Lower leg skin (tissue), 4 donors: ENCODE results near the gene SFXN1. TPM values are rescaled to one million over a fixed set of nuclear protein-coding genes. Genes with fewer than 3 reads are reported as not detected.

Experiments used
- DNase-seq, 2 donors: peaks; one replicate each; pipeline ENCODE4 v3.0.0-alpha.2; 2019; ENCODE audit warnings: low spot score in 2 of 2
- H3K4me3 ChIP-seq: fragments of 200-600 bp; sonication (generic); 2 replicates; pipeline ENCODE4 v1.5.1; 2017; ENCODE audit warnings: mild to moderate bottlenecking, low read depth; ENCODE audit not compliant: poor library complexity, severe bottlenecking
- POLR2A ChIP-seq, 2 donors: fragments of 450-650 bp; IDR thresholded peaks; one replicate each; pipeline ENCODE4 v1.6.1; 2016 to 2017; ENCODE audit warnings: antibody characterized with exemption in 2 of 2, mild to moderate bottlenecking in 1 of 2, moderate library complexity in 1 of 2
- WGBS, 2 donors: methylation state at CpG; one replicate each; pipeline ENCODE4 v1.1.5; 2018; 5-methylcytosine and 5-hydroxymethylcytosine counted together
- intact Hi-C: fragments of 100-400 bp; cut with DNase I; formaldehyde crosslinking; loops from one replicate; pipeline ENCODE4 v1.15.0; 2023; ENCODE audit warnings: low total_unique reads
- total RNA-seq, 4 donors: library from RNA; depleted of rRNA; stranded (reverse); fragments of >200 nt; gene quantifications; one replicate each; pipeline ENCODE4 v1.1.0, GENCODE V29; 2016
- TF ChIP-seq, protein P1 (sequence below), 3 donors: fragments of 450-650 bp; IDR thresholded peaks; one replicate each; pipeline ENCODE4 v1.5.1; 2016; ENCODE audit warnings: antibody characterized with exemption in 3 of 3, mild to moderate bottlenecking in 3 of 3, moderate library complexity in 2 of 3

The SFXN1 gene
- total RNA-seq, 4 donors from 2014 or later, result 15.0 to 35.8 (median 16.6) TPM

DNA sequence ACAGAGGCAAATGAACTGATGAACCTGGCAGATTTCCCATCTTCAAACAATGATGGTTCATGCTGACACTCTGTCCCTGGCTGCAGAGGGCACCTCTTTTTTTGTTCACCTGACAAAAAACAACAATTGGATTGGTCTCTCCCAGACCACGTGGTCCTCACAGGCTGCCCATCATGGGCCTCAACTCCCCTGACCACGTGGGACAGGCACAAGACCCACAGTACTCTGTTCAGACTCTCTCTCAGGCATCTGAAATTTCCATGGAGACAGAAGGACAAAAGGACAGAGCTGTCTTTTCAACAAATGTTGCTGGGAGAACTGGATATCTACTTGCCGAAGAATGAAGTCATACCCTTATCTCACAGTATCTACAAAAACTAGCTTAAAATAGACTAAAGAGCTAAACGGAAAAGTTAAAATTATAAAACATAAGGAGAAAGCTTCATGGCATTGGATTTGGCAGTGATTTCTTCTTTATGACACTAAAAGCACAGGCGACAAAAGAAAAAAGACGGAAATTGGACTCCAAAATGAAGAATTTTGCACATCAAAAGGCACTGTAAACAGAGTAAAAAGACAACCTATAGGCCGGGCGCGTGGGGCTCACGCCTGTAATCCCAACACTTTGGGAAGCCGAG, 22.1 kb upstream of the SFXN1 start:
- no peak overlapping the region for H3K4me3 ChIP-seq
- TF ChIP-seq, protein P1, sequence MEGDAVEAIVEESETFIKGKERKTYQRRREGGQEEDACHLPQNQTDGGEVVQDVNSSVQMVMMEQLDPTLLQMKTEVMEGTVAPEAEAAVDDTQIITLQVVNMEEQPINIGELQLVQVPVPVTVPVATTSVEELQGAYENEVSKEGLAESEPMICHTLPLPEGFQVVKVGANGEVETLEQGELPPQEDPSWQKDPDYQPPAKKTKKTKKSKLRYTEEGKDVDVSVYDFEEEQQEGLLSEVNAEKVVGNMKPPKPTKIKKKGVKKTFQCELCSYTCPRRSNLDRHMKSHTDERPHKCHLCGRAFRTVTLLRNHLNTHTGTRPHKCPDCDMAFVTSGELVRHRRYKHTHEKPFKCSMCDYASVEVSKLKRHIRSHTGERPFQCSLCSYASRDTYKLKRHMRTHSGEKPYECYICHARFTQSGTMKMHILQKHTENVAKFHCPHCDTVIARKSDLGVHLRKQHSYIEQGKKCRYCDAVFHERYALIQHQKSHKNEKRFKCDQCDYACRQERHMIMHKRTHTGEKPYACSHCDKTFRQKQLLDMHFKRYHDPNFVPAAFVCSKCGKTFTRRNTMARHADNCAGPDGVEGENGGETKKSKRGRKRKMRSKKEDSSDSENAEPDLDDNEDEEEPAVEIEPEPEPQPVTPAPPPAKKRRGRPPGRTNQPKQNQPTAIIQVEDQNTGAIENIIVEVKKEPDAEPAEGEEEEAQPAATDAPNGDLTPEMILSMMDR (IDR thresholded peaks at IDR 0.05), result no peak
- TF ChIP-seq POLR2A (IDR thresholded peaks at IDR 0.05), result no peak
- DNase-seq, result no peak
- intact Hi-C loops, result no loop called here
- WGBS, 2 donors, result 82 to 83% methylated on average over 11 of the region's 11 CpGs

DNA sequence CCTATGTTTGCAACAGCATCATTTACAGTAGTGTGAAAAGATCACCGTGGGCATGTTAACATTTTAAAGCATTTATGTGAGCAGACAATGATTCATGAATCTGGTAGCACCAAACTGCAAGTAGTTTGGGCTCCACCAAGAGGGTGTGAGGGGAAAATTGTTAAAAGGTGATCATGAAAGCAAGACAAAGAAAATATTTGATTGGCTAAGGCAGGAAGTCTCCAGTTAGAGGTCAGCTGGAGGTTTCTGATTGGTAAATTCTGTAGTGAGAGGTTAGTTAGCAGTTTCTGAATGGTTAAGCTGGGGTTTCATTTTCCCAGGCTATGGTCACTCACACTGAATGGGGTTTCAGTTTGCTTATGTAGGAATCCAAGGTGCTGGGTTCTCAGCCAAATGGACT, 20.9 kb upstream of the SFXN1 start:
- TF ChIP-seq, protein P1 (IDR thresholded peaks at IDR 0.05), result no peak
- no peak for TF ChIP-seq POLR2A (IDR thresholded peaks at IDR 0.05)
- H3K4me3 ChIP-seq, result no peak overlapping the region
- WGBS, 2 donors, result 49 to 51% methylated on average over 1 of the region's 1 CpG
- intact Hi-C loops, result no loop called here
- no peak for DNase-seq

DNA sequence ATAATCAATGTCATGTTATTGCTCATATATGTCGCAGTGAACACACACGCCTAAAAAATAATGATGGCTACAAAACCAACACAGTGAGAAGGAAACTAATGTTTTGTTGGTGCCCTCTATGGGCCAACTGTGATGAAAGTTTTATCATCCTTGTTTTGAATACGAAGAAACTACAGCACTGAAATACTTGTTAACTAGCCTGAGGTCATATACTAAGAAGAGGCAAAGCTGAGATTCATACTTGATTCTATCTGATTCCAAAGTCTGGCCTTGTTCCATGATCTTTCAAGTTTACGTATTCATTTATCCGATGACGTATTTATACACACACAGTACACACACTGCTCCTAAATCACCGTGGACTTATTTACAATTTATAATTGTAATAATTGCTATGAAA, 18.2 kb upstream of the SFXN1 start:
- no peak for TF ChIP-seq POLR2A (IDR thresholded peaks at IDR 0.05)
- TF ChIP-seq, protein P1 (IDR thresholded peaks at IDR 0.05), result no peak
- no peak for DNase-seq
- intact Hi-C loops, result no loop called here
- H3K4me3 ChIP-seq, result no peak overlapping the region
- WGBS, 2 donors, result 35 to 37% methylated on average over 7 of the region's 7 CpGs

DNA sequence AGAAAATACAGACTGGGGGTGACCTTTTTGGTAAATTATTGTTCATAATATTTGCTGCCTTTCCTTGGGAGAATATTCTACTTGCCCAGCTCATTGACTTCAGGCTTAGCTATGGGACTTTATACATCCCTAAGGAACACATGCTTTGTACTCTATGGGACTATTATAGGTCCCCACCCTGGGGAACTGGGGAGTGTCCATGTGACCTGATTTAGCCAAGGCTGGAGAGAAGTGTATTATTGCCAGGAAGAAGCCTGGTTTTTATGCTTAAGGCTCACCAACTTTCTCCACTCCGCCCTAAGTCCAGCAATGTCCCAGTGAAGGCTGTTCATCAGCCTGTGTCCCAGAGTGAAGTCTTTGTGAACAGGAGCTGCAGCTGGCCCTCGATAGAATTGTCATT, 17.8 kb upstream of the SFXN1 start:
- H3K4me3 ChIP-seq, result no peak overlapping the region
- TF ChIP-seq, protein P1 (IDR thresholded peaks at IDR 0.05), result no peak
- TF ChIP-seq POLR2A (IDR thresholded peaks at IDR 0.05), result no peak
- DNase-seq, result no peak
- intact Hi-C loops, result no loop called here
- WGBS, 2 donors, result 83 to 91% methylated on average over 2 of the region's 2 CpGs

DNA sequence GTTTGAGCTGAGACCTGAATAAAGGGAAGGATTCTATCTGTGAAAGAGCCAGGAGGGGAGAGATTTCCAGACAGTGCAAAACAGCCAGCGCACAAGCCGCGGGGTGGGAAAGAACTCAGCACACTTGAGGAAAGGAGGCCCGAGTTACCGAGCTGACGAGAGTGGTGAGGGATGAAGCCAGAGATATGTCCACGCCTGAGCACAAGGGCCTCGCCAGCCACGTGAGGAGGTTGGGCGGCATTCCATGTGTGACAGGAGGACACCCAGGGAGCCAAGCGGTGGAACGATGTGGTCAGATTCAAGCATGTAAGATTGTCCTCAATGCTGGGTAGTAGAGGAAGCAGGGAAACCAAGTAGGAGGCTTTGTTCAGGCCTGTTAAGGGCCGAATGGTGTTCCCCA, 17.0 kb upstream of the SFXN1 start:
- H3K4me3 ChIP-seq, result no peak overlapping the region
- no peak for DNase-seq
- TF ChIP-seq, protein P1 (IDR thresholded peaks at IDR 0.05), result no peak
- TF ChIP-seq POLR2A (IDR thresholded peaks at IDR 0.05), result no peak
- WGBS, 2 donors, result 90 to 92% methylated on average over 13 of the region's 13 CpGs
- intact Hi-C loops, result no loop called here

DNA sequence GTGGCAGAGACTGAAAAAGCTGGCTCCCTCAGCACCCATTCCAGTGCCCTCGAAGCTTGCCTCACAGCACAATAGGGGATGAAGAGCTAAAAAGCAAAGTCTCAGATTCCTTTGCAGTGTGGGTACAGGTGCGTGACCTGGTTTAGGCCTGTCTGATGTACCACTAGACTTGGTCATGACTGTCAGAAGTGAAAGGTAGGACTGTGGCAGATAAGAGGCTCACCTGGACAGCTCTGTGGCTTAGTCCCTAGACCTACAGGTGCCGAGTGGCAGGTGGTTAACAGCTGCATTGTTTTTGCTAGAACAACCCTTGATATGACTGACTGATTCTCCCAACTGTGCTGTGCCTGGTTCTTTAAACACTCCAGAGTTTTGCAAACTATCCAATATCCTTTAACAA, 14.7 kb upstream of the SFXN1 start:
- H3K4me3 ChIP-seq, result no peak overlapping the region
- no peak for TF ChIP-seq POLR2A (IDR thresholded peaks at IDR 0.05)
- TF ChIP-seq, protein P1 (IDR thresholded peaks at IDR 0.05), result no peak
- no peak for DNase-seq
- intact Hi-C loops, result no loop called here
- 83 to 86% methylated on average over 3 of the region's 3 CpGs for WGBS, 2 donors
